H9 (cell line): ENCODE measurements around the gene NUP133. TPM values are rescaled to one million over a fixed set of nuclear protein-coding genes. Genes with fewer than 3 reads are reported as not detected.

Source experiments
- DNase-seq: peaks from one replicate; pipeline ENCODE4 v3.0.0-alpha.2; 2017
- H2AFZ ChIP-seq: one replicate; pipeline ENCODE4 v1.6.1; 2013; ENCODE audit warnings: mild to moderate bottlenecking, low read length, control low read depth, moderate library complexity
- H2AK5ac ChIP-seq: 2 replicates; pipeline ENCODE4 v1.6.1; 2013; ENCODE audit warnings: low read length, control low read depth, mixed read lengths; ENCODE audit not compliant: insufficient read length
- H2BK120ac ChIP-seq: one replicate; pipeline ENCODE4 v1.6.1; 2013; ENCODE audit warnings: low read depth, mild to moderate bottlenecking, low read length, control low read depth, inconsistent platforms; ENCODE audit not compliant: poor library complexity, severe bottlenecking
- H2BK12ac ChIP-seq: 2 replicates; pipeline ENCODE4 v1.6.1; 2013; ENCODE audit warnings: low read length, control low read depth, mixed read lengths, low read depth; ENCODE audit not compliant: insufficient read length
- H2BK15ac ChIP-seq: 2 replicates; pipeline ENCODE4 v1.6.1; 2013; ENCODE audit warnings: low read depth, low read length, control low read depth
- H2BK20ac ChIP-seq: one replicate; pipeline ENCODE4 v1.6.1; 2013; ENCODE audit warnings: low read depth, mild to moderate bottlenecking, low read length, control low read depth, inconsistent platforms; ENCODE audit not compliant: poor library complexity, severe bottlenecking
- H2BK5ac ChIP-seq: 2 replicates; pipeline ENCODE4 v1.6.1; 2013; ENCODE audit warnings: low read length, control low read depth, mixed read lengths; ENCODE audit not compliant: insufficient read length
- H3K14ac ChIP-seq: 2 replicates; pipeline ENCODE4 v1.6.1; 2013; ENCODE audit warnings: low read length, control low read depth; ENCODE audit not compliant: insufficient read depth
- H3K18ac ChIP-seq: 2 replicates; pipeline ENCODE4 v1.6.1; 2013; ENCODE audit warnings: low read depth, mild to moderate bottlenecking, mixed read lengths, low read length, control low read depth; ENCODE audit not compliant: insufficient read length
- H3K23ac ChIP-seq: 2 replicates; pipeline ENCODE4 v1.6.1; 2013; ENCODE audit warnings: low read length, control low read depth, mixed read lengths, low read depth; ENCODE audit not compliant: insufficient read length
- H3K23me2 ChIP-seq: 2 replicates; pipeline ENCODE4 v1.6.1; 2013; ENCODE audit warnings: low read depth, mild to moderate bottlenecking, mixed read lengths, low read length, control low read depth; ENCODE audit not compliant: insufficient read length, poor library complexity, severe bottlenecking
- H3K27ac ChIP-seq: 2 replicates; pipeline ENCODE4 v1.5.1; 2013; ENCODE audit warnings: low read length, control low read depth, mixed read lengths, low read depth; ENCODE audit not compliant: insufficient read length
- H3K27me3 ChIP-seq: 2 replicates; pipeline ENCODE4 v1.6.1; 2013; ENCODE audit warnings: low read length, control low read depth, inconsistent platforms; ENCODE audit not compliant: insufficient read depth
- H3K4ac ChIP-seq: 2 replicates; pipeline ENCODE4 v1.6.1; 2013; ENCODE audit warnings: low read depth, mild to moderate bottlenecking, control low read depth, inconsistent platforms, low read length, moderate library complexity
- H3K4me1 ChIP-seq: 2 replicates; pipeline ENCODE4 v1.6.1; 2013; ENCODE audit warnings: low read length, control low read depth, inconsistent platforms; ENCODE audit not compliant: insufficient read depth
- H3K4me2 ChIP-seq: 2 replicates; pipeline ENCODE4 v1.6.1; 2013; ENCODE audit warnings: low read length, control low read depth, mixed read lengths; ENCODE audit not compliant: insufficient read length, insufficient read depth
- H3K56ac ChIP-seq: 2 replicates; pipeline ENCODE4 v1.6.1; 2013; ENCODE audit warnings: low read depth, mild to moderate bottlenecking, mixed read lengths, low read length, control low read depth; ENCODE audit not compliant: insufficient read length
- H3K79me1 ChIP-seq: 2 replicates; pipeline ENCODE4 v1.6.1; 2013; ENCODE audit warnings: low read depth, mild to moderate bottlenecking, moderate library complexity, low read length, control low read depth, inconsistent platforms; ENCODE audit not compliant: insufficient read depth, poor library complexity, severe bottlenecking
- H3K79me2 ChIP-seq: 2 replicates; pipeline ENCODE4 v1.6.1; 2013; ENCODE audit warnings: low read length, control low read depth, inconsistent platforms; ENCODE audit not compliant: insufficient read depth
- H3K9ac ChIP-seq: 2 replicates; pipeline ENCODE4 v1.6.1; 2013; ENCODE audit warnings: low read length, control low read depth, mixed read lengths; ENCODE audit not compliant: insufficient read length; ENCODE audit errors: extremely low read depth
- H3K9me3 ChIP-seq: one replicate; pipeline ENCODE4 v1.6.1; 2013; ENCODE audit warnings: low read depth, low read length, inconsistent platforms; ENCODE audit not compliant: control insufficient read depth
- H3T11ph ChIP-seq: one replicate; pipeline ENCODE4 v1.6.1; 2013; ENCODE audit warnings: mild to moderate bottlenecking, low read length, control low read depth, inconsistent platforms
- H4K20me1 ChIP-seq: one replicate; pipeline ENCODE4 v1.6.1; 2013; ENCODE audit not compliant: control insufficient read depth, insufficient read length, insufficient read depth
- H4K5ac ChIP-seq: 2 replicates; pipeline ENCODE4 v1.6.1; 2013; ENCODE audit warnings: low read depth, mild to moderate bottlenecking, mixed read lengths, low read length, control low read depth; ENCODE audit not compliant: insufficient read length
- H4K8ac ChIP-seq: replicated peaks from 2 replicates; pipeline ENCODE4 v1.6.1; 2013; ENCODE audit warnings: low read length, control low read depth, mixed read lengths, low read depth; ENCODE audit not compliant: insufficient read length
- H4K91ac ChIP-seq: 2 replicates; pipeline ENCODE4 v1.6.1; 2013; ENCODE audit warnings: low read depth, mild to moderate bottlenecking, moderate library complexity, mixed read lengths, low read length, control low read depth; ENCODE audit not compliant: insufficient read length
- H3K27ac Mint-ChIP-seq, 3 experiments: 2 replicates in 2 of 3; 3 replicates in 1 of 3; pipeline ENCODE4 v1.8.0; 2020 to 2021; ENCODE audit warnings: mixed read lengths in 3 of 3, mild to moderate bottlenecking in 1 of 3, moderate library complexity in 1 of 3
- H3K27me3 Mint-ChIP-seq: 2 replicates; pipeline ENCODE4 v1.8.0; 2021; ENCODE audit warnings: low read depth, mild to moderate bottlenecking, moderate library complexity, mixed read lengths
- H3K36me3 Mint-ChIP-seq, 3 experiments: 2 replicates in 2 of 3; 3 replicates in 1 of 3; pipeline ENCODE4 v1.8.0; 2020 to 2021; ENCODE audit warnings: low read depth in 3 of 3, mixed read lengths in 3 of 3; ENCODE audit not compliant: insufficient read depth in 1 of 3
- H3K4me1 Mint-ChIP-seq, 2 experiments: 2 replicates each; pipeline ENCODE4 v1.8.0; 2020; ENCODE audit warnings: mixed read lengths in 2 of 2
- H3K4me3 Mint-ChIP-seq, 2 experiments: 2 replicates in 1 of 2; 3 replicates in 1 of 2; pipeline ENCODE4 v1.8.0; 2020 to 2021; ENCODE audit warnings: mild to moderate bottlenecking in 2 of 2, mixed read lengths in 2 of 2, moderate library complexity in 1 of 2
- H3K9me3 Mint-ChIP-seq, 2 experiments: 2 replicates in 1 of 2; 3 replicates in 1 of 2; pipeline ENCODE4 v1.8.0; 2020; ENCODE audit warnings: mild to moderate bottlenecking in 2 of 2, mixed read lengths in 2 of 2, moderate library complexity in 1 of 2
- WGBS: extraction: QIAGEN DNeasy Blood & Tissue Kit; methylation state at CpG from one replicate; pipeline ENCODE4 v1.1.7; 2013; ENCODE audit warnings: missing lambda C conversion rate, low lambda C conversion rate, mixed read lengths; ENCODE audit not compliant: insufficient read length; ENCODE audit errors: extremely low coverage; 5-methylcytosine and 5-hydroxymethylcytosine counted together
- total RNA-seq: library from RNA; stranded (reverse); gene quantifications from 2 replicates; pipeline ENCODE4 v1.2.1, GENCODE V29; 2021
- TF ChIP-seq, protein P1 (sequence below): fragments of 200-600 bp; sonication (generic); conservative IDR thresholded peaks from 3 replicates; pipeline ENCODE4 v1.8.0; 2021; ENCODE audit warnings: antibody characterized with exemption, mild to moderate bottlenecking

NUP133 gene
- total RNA-seq, 1 experiment from 2014 or later: 71.3 TPM

- no peak for DNase-seq
- H3K27me3 ChIP-seq: no peaks in the 10 kb centered on the region
- H3K27ac ChIP-seq: peak overlapping the region; percentile 49
- H3K27ac Mint-ChIP-seq: peak overlapping the region; percentile 93 to 97 (median 96)
- no peaks in the 10 kb centered on the region; a peak in 2 of 5 replicates for H3K9me3 Mint-ChIP-seq
- peak overlapping the region; percentile 76 for H3K4me2 ChIP-seq
- WGBS: no CpG with 5 or more reads among the region's 7 CpGs
- 0 out of 2 replicates have a peak overlapping the region, but pooled peaks have one; percentile 42 for H3K14ac ChIP-seq
- H3K4me1 ChIP-seq: peaks cover 2% of the 10 kb centered on the region; the same call in 1 of the 2 replicates
- peaks cover 3% of the 10 kb centered on the region for H3K23me2 ChIP-seq
- no peak overlapping the region for H2BK20ac ChIP-seq
- H4K91ac ChIP-seq: no peak overlapping the region
- H3K23ac ChIP-seq: no peak overlapping the region
- H2BK12ac ChIP-seq: no peak overlapping the region
- H2AFZ ChIP-seq: no peak overlapping the region
- peaks cover 3% of the 10 kb centered on the region; the same call in 1 of the 2 replicates for H3K79me2 ChIP-seq
- H2AK5ac ChIP-seq: no peak overlapping the region
- H4K5ac ChIP-seq: peak overlapping the region; percentile 1
- H3K4me3 Mint-ChIP-seq: peak overlapping the region; percentile 89 to 93
- H3K9me3 ChIP-seq: no peaks in the 10 kb centered on the region
- peaks cover 13 to 14% of the 10 kb centered on the region in 2 experiments for H3K4me1 Mint-ChIP-seq
- peaks cover 0 to 10% (median 5%) of the 10 kb centered on the region in 3 experiments; a peak in 4 of 7 replicates for H3K36me3 Mint-ChIP-seq
- TF ChIP-seq, protein P1, sequence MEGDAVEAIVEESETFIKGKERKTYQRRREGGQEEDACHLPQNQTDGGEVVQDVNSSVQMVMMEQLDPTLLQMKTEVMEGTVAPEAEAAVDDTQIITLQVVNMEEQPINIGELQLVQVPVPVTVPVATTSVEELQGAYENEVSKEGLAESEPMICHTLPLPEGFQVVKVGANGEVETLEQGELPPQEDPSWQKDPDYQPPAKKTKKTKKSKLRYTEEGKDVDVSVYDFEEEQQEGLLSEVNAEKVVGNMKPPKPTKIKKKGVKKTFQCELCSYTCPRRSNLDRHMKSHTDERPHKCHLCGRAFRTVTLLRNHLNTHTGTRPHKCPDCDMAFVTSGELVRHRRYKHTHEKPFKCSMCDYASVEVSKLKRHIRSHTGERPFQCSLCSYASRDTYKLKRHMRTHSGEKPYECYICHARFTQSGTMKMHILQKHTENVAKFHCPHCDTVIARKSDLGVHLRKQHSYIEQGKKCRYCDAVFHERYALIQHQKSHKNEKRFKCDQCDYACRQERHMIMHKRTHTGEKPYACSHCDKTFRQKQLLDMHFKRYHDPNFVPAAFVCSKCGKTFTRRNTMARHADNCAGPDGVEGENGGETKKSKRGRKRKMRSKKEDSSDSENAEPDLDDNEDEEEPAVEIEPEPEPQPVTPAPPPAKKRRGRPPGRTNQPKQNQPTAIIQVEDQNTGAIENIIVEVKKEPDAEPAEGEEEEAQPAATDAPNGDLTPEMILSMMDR: no peak
- no peak overlapping the region for H2BK15ac ChIP-seq
- no peak overlapping the region for H2BK5ac ChIP-seq
- H2BK120ac ChIP-seq: no peak overlapping the region
- H3K9ac ChIP-seq: peak overlapping the region; percentile 71
- H4K20me1 ChIP-seq: no peaks in the 10 kb centered on the region
- peak overlapping the region; percentile 24 for H3K18ac ChIP-seq
- no peak overlapping the region for H3K4ac ChIP-seq
- no peak overlapping the region for H3K56ac ChIP-seq
- H4K8ac ChIP-seq: no peak overlapping the region
- H3T11ph ChIP-seq: no peak overlapping the region
- no peaks in the 10 kb centered on the region for H3K79me1 ChIP-seq
- no peaks in the 10 kb centered on the region; the same call in 1 of the 2 replicates for H3K27me3 Mint-ChIP-seq
Observed at GRCh38 chr1:229508823-229509337, 739 bp upstream of the NUP133 start.
